GM12872 (cell line): Measurements from ENCODE around the gene RPS19BP1.

Source experiments
- TF ChIP-seq, protein P1 (sequence below): IDR thresholded peaks from 3 replicates; pipeline ENCODE4 v1.5.1; 2011; ENCODE audit warnings: low read depth, mild to moderate bottlenecking, low read length, moderate library complexity; ENCODE audit not compliant: insufficient read depth

Gene RPS19BP1

DNA sequence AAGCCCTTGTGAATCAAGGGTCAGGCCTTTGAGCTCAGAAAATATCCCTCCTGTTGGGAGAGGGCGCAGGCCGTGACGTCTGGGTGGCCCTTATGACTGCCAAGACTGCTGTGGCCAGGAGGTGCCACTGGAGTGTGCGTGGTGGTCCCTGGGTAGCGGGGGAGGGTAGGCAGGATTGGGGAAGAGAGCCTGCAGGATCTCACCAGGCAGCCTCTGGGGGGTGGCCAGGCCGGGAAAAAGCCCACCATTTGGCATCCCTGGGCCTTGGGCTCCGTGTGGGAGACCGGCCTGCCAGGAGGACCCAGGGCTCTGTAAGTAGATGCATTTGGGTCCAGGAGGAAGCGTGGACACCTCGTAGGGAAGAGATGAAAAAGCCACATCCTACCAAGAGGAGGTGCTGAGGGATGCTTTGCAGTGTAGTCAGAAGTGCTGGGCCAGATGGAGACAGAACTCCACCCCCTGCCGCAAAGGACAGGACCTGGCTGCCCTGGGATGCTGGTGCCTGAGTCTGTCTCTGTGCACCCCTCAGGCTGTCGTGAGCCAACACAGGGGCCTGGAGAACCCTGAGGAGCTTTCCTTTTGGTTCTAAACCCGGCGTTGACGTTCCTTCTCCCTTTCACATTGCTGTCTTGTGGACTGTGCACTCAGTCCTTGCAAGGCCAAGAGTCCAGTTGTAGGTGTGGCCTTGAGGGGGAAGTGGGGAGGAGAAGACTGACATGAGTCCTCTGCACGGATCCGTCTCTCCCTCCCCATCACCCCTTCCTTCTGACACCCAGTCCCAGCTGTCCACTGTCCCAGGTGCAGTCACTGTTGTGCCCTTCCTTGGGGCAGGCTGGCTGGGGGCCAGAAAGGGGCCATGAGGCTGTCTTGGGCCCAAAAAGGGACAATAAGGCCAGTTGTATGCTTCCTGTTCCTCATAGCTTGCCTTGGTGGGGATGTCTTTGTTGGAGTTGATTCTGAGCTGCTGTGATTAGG, 43.2 kb downstream of the RPS19BP1 start:
- TF ChIP-seq, protein P1, sequence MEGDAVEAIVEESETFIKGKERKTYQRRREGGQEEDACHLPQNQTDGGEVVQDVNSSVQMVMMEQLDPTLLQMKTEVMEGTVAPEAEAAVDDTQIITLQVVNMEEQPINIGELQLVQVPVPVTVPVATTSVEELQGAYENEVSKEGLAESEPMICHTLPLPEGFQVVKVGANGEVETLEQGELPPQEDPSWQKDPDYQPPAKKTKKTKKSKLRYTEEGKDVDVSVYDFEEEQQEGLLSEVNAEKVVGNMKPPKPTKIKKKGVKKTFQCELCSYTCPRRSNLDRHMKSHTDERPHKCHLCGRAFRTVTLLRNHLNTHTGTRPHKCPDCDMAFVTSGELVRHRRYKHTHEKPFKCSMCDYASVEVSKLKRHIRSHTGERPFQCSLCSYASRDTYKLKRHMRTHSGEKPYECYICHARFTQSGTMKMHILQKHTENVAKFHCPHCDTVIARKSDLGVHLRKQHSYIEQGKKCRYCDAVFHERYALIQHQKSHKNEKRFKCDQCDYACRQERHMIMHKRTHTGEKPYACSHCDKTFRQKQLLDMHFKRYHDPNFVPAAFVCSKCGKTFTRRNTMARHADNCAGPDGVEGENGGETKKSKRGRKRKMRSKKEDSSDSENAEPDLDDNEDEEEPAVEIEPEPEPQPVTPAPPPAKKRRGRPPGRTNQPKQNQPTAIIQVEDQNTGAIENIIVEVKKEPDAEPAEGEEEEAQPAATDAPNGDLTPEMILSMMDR, result no peak

DNA sequence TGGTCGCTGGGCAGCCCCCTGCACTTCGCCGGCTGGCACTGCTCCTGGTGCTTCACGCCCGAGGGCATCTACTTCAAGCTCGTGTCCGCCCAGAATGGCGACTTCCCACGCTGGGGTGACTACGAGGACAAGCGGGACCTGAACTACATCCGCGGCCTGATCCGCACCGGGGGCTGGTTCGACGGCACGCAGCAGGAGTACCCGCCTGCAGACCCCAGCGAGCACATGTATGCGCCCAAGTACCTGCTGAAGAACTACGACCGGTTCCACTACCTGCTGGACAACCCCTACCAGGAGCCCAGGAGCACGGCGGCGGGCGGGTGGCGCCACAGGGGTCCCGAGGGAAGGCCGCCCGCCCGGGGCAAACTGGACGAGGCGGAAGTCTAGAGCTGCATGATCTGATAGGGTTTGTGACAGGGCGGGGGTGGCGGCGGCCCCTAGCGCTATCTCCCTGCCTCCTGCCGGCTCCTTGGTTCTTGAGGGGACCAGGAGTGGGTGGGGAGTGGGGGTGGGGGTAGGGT, 43.9 kb downstream of the RPS19BP1 start:
- TF ChIP-seq, protein P1, result no peak

GRCh38 chr22:39487826-39488520, 44.6 kb downstream of the RPS19BP1 start:
- TF ChIP-seq, protein P1, result no peak

- TF ChIP-seq, protein P1, result no peak
Observed at GRCh38 chr22:39486951-39487825, 45.4 kb downstream of the RPS19BP1 start.

GRCh38 chr22:39482768-39483167, 49.8 kb downstream of the RPS19BP1 start:
- TF ChIP-seq, protein P1, result no peak

DNA sequence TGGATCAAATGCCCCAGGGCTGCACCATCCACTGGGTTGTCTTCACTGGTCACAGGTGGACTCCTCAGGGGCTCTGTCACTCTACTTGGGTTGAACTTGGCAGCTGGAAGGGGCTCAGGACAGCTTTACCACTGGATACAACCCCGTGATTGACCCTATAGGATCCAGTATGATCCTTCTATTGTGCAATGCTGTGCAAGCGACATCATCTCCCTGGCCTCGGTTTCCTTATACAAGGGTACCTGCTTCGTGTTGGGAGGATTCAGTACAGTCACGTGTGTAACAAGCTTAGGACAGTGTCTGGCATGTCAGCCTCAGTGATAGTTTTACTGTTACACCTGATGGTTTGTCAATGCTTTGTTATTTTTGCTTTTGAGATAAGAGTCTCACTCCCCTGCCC, 51.0 kb downstream of the RPS19BP1 start:
- TF ChIP-seq, protein P1, result no peak

DNA sequence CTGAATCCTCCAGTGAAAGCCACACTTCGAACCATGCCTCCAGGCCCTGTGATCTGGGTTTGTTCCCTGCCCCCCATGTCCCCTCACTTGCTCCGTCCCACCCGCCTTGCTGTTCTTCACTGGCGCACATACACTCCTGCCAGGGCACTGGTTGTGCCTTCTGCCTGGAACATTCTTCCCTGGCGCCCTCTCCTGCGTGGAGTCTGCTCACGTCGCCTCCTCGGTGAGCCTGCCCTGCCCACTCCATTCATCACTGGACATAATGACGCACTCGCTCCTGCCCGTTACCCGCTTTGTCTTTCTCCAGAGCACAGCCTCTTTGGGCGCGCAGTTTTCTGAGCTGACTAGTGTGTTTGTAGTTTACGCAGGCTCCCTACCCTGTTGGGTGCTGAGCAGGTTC, 51.5 kb downstream of the RPS19BP1 start:
- TF ChIP-seq, protein P1, result no peak
